ENCODE results near the gene HMGN4.

Gene HMGN4

DNA sequence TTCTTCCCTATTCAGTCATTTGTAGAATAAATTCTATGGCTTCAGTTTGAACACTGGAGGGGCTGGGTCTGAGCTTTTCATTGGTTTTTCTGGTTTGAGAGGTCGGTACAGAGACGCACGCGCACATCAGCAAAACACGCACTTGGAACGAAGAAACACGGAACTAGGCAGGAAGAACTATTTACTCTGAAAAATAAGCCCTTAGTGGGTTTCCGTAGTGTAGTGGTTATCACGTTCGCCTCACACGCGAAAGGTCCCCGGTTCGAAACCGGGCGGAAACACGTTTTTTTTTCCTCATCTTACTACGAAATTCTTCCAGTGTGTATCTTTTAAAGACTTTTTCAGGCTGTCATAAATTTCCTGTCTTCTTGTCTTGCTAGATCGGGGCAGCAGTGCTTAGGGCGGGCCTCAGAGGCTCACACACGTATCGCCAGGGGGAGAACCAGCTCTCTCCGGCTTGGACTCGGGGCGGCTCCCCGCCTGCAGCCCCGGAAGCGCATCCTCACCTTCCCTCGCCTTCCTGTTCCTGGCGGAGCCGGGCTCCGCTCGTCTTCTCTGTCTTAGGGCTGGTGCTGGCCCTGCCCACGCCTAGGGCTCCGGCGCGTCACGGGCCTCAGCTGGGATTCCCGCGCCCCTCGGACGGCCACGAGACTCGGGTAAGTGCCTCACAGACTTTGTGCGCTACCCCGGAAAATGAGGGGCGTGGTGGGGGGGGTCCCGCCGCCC, at the start of gene HMGN4:
Gene HMGN4 (plus strand): TSS at position 521 of the 726 bp plus-strand sequence. CDS start 6,841 bp downstream, outside the sequence.
- H3K9ac ChIP-seq (ENCODE audit: low read length), result peak within 1 kb of the TSS; percentile 97
- H3K4me1 ChIP-seq (ENCODE audit: insufficient read depth, low read length), result peaks cover 23% of the 10 kb centered on the region
- H3K4me3 ChIP-seq (ENCODE audit: low read depth in 1 of 2, low read length in 2 of 2), result peak within 1 kb of the TSS; percentile 76 to 82

GRCh38 chr6:26489996-26490964, 47.9 kb upstream of the HMGN4 start:
- H3K9ac ChIP-seq (ENCODE audit: low read length), result no peak overlapping the region
- H3K4me1 ChIP-seq (ENCODE audit: insufficient read depth, low read length), result no peaks in the 10 kb centered on the region
- H3K27me3 ChIP-seq (ENCODE audit: control insufficient read depth in 1 of 2, insufficient read depth in 2 of 2, low read length in 2 of 2), result no peaks in the 10 kb centered on the region
- H3K36me3 ChIP-seq (ENCODE audit: insufficient read depth, low read length), result no peaks in the 10 kb centered on the region
- H3K4me3 ChIP-seq (ENCODE audit: low read depth in 1 of 2, low read length in 2 of 2), result no peak overlapping the region
- no peak overlapping the region for H3K27ac ChIP-seq (ENCODE audit: low read depth, low read length)
- H3K9me3 ChIP-seq (ENCODE audit: low read length), result no peaks in the 10 kb centered on the region

More for the DNA sequence above, at the start of gene HMGN4:
- H3K27me3 ChIP-seq (ENCODE audit: control insufficient read depth in 1 of 2, insufficient read depth in 2 of 2, low read length in 2 of 2), result no peaks in the 10 kb centered on the region
- peaks cover 14% of the 10 kb centered on the region for H3K36me3 ChIP-seq (ENCODE audit: insufficient read depth, low read length)
- H3K9me3 ChIP-seq (ENCODE audit: low read length), result no peaks in the 10 kb centered on the region
- H3K27ac ChIP-seq (ENCODE audit: low read depth, low read length), result peak within 1 kb of the TSS; percentile 92

DNA sequence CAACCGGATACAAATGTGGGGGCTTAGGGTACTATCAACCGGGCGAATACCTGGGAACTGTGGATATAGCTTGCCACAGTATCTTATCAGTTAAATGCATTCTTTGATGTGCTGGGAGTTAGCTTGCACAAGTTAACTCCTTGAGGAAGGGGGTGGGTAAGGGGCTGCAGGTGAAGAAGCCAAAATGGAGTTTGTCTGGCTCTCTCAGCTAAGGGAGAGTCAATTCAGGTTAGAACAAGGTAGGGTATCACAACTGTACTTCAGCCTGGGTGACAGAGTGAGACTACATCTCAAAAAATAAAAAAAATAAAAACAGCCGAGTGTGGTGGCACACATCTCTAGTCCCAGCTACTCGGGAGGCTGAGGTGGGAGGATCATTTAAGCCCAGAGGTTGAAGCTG, 46.6 kb upstream of the HMGN4 start:
- Histone ChIP-seq H3K9me3 (ENCODE audit: low read length) (no peaks in the 10 kb centered on the region), H3K27ac (ENCODE audit: low read depth, low read length) (no peak overlapping the region), H3K4me3 (ENCODE audit: low read depth in 1 of 2, low read length in 2 of 2) (no peak overlapping the region), H3K27me3 (ENCODE audit: control insufficient read depth in 1 of 2, insufficient read depth in 2 of 2, low read length in 2 of 2) (no peaks in the 10 kb centered on the region), H3K9ac (ENCODE audit: low read length) (no peak overlapping the region), H3K4me1 (ENCODE audit: insufficient read depth, low read length) (no peaks in the 10 kb centered on the region), H3K36me3 (ENCODE audit: insufficient read depth, low read length) (no peaks in the 10 kb centered on the region)

DNA sequence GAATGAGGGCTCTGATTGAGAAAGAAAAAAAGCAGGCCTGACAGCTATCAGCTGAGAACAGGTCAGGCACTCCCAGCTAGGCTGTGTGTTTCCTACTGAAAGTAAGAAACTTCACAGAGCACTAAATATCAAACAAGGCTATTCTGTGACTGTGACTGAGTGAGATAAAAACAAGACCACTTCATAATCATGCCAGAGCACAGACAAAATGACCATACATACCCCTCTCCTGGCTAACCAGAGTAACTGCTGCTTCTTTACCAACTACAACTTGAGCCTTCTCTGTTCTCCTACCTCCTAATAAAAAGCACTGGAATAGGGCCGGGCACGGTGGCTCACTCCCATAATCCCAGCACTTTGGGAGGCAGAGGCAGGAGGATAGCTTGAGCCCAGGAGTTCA, 44.9 kb upstream of the HMGN4 start:
- Histone ChIP-seq H3K9me3 (ENCODE audit: low read length) (no peaks in the 10 kb centered on the region), H3K36me3 (ENCODE audit: insufficient read depth, low read length) (no peaks in the 10 kb centered on the region), H3K27me3 (ENCODE audit: control insufficient read depth in 1 of 2, insufficient read depth in 2 of 2, low read length in 2 of 2) (no peaks in the 10 kb centered on the region), H3K4me1 (ENCODE audit: insufficient read depth, low read length) (no peaks in the 10 kb centered on the region), H3K4me3 (ENCODE audit: low read depth in 1 of 2, low read length in 2 of 2) (no peak overlapping the region), H3K9ac (ENCODE audit: low read length) (no peak overlapping the region), H3K27ac (ENCODE audit: low read depth, low read length) (no peak overlapping the region)

- Histone ChIP-seq H3K9me3 (ENCODE audit: low read length) (no peaks in the 10 kb centered on the region), H3K9ac (ENCODE audit: low read length) (no peak overlapping the region), H3K36me3 (ENCODE audit: insufficient read depth, low read length) (no peaks in the 10 kb centered on the region), H3K4me3 (ENCODE audit: low read depth in 1 of 2, low read length in 2 of 2) (no peak overlapping the region), H3K27me3 (ENCODE audit: control insufficient read depth in 1 of 2, insufficient read depth in 2 of 2, low read length in 2 of 2) (no peaks in the 10 kb centered on the region), H3K27ac (ENCODE audit: low read depth, low read length) (no peak overlapping the region), H3K4me1 (ENCODE audit: insufficient read depth, low read length) (no peaks in the 10 kb centered on the region)
These were observed 44.0 kb upstream of the HMGN4 start for GRCh38 chr6:26494117-26494516.

- H3K27ac ChIP-seq (ENCODE audit: low read depth, low read length), result no peak overlapping the region
- H3K36me3 ChIP-seq (ENCODE audit: insufficient read depth, low read length), result no peaks in the 10 kb centered on the region
- no peaks in the 10 kb centered on the region for H3K27me3 ChIP-seq (ENCODE audit: control insufficient read depth in 1 of 2, insufficient read depth in 2 of 2, low read length in 2 of 2)
- no peak overlapping the region for H3K4me3 ChIP-seq (ENCODE audit: low read depth in 1 of 2, low read length in 2 of 2)
- H3K9me3 ChIP-seq (ENCODE audit: low read length), result no peaks in the 10 kb centered on the region
- H3K9ac ChIP-seq (ENCODE audit: low read length), result no peak overlapping the region
- H3K4me1 ChIP-seq (ENCODE audit: insufficient read depth, low read length), result no peaks in the 10 kb centered on the region
These were observed 42.9 kb upstream of the HMGN4 start for GRCh38 chr6:26495281-26495680.

GRCh38 chr6:26497610-26498009, 40.6 kb upstream of the HMGN4 start:
- H3K4me1 ChIP-seq (ENCODE audit: insufficient read depth, low read length), result peaks cover 11% of the 10 kb centered on the region
- H3K27me3 ChIP-seq (ENCODE audit: control insufficient read depth in 1 of 2, insufficient read depth in 2 of 2, low read length in 2 of 2), result peaks cover 16 to 17% of the 10 kb centered on the region in 2 donors
- H3K27ac ChIP-seq (ENCODE audit: low read depth, low read length), result no peak overlapping the region
- H3K36me3 ChIP-seq (ENCODE audit: insufficient read depth, low read length), result no peaks in the 10 kb centered on the region
- no peak overlapping the region for H3K9ac ChIP-seq (ENCODE audit: low read length)
- no peak overlapping the region for H3K4me3 ChIP-seq (ENCODE audit: low read depth in 1 of 2, low read length in 2 of 2)
- H3K9me3 ChIP-seq (ENCODE audit: low read length), result no peaks in the 10 kb centered on the region

- H3K4me3 ChIP-seq (ENCODE audit: low read depth in 1 of 2, low read length in 2 of 2), result no peak within 1 kb of the TSS
- H3K4me1 ChIP-seq (ENCODE audit: insufficient read depth, low read length), result peaks cover 11% of the 10 kb centered on the region
- no peaks in the 10 kb centered on the region for H3K36me3 ChIP-seq (ENCODE audit: insufficient read depth, low read length)
- H3K27ac ChIP-seq (ENCODE audit: low read depth, low read length), result no peak within 1 kb of the TSS
- H3K27me3 ChIP-seq (ENCODE audit: control insufficient read depth in 1 of 2, insufficient read depth in 2 of 2, low read length in 2 of 2), result peaks cover 17 to 24% of the 10 kb centered on the region in 2 donors
- H3K9ac ChIP-seq (ENCODE audit: low read length), result no peak within 1 kb of the TSS
- no peaks in the 10 kb centered on the region for H3K9me3 ChIP-seq (ENCODE audit: low read length)
These were observed 38.1 kb upstream of the HMGN4 start, which contains the start of gene BTN1A1 for GRCh38 chr6:26500102-26500501. TSS of gene BTN1A1 (plus strand) at chr6:26500303. CDS start at chr6:26501287, 984 bp downstream.

DNA sequence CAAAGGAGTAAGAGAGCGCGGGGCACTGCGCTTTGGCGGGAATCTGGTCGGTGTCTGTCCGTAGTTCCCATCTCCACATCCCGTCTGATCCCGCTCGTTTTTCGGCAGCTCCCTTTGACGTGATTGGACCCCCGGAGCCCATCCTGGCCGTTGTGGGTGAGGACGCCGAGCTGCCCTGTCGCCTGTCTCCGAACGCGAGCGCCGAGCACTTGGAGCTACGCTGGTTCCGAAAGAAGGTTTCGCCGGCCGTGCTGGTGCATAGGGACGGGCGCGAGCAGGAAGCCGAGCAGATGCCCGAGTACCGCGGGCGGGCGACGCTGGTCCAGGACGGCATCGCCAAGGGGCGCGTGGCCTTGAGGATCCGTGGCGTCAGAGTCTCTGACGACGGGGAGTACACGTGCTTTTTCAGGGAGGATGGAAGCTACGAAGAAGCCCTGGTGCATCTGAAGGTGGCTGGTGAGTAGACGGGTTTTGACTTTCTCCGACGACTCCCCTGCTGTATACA, 36.6 kb upstream of the HMGN4 start:
- H3K9ac ChIP-seq (ENCODE audit: low read length), result no peak overlapping the region
- H3K4me3 ChIP-seq (ENCODE audit: low read depth in 1 of 2, low read length in 2 of 2), result peak overlapping the region in 1 of 2 donors; percentile 45
- no peak overlapping the region for H3K27ac ChIP-seq (ENCODE audit: low read depth, low read length)
- no peaks in the 10 kb centered on the region for H3K36me3 ChIP-seq (ENCODE audit: insufficient read depth, low read length)
- peaks cover 17 to 24% of the 10 kb centered on the region in 2 donors for H3K27me3 ChIP-seq (ENCODE audit: control insufficient read depth in 1 of 2, insufficient read depth in 2 of 2, low read length in 2 of 2)
- peaks cover 11% of the 10 kb centered on the region for H3K4me1 ChIP-seq (ENCODE audit: insufficient read depth, low read length)
- no peaks in the 10 kb centered on the region for H3K9me3 ChIP-seq (ENCODE audit: low read length)

- H3K4me1 ChIP-seq (ENCODE audit: insufficient read depth, low read length), result peaks cover 11% of the 10 kb centered on the region
- no peaks in the 10 kb centered on the region for H3K9me3 ChIP-seq (ENCODE audit: low read length)
- peaks cover 17 to 24% of the 10 kb centered on the region in 2 donors for H3K27me3 ChIP-seq (ENCODE audit: control insufficient read depth in 1 of 2, insufficient read depth in 2 of 2, low read length in 2 of 2)
- no peaks in the 10 kb centered on the region for H3K36me3 ChIP-seq (ENCODE audit: insufficient read depth, low read length)
- H3K4me3 ChIP-seq (ENCODE audit: low read depth in 1 of 2, low read length in 2 of 2), result no peak overlapping the region
- H3K27ac ChIP-seq (ENCODE audit: low read depth, low read length), result no peak overlapping the region
- no peak overlapping the region for H3K9ac ChIP-seq (ENCODE audit: low read length)
These were observed 36.0 kb upstream of the HMGN4 start for GRCh38 chr6:26502165-26502564.

- H3K9me3 ChIP-seq (ENCODE audit: low read length), result no peaks in the 10 kb centered on the region
- H3K36me3 ChIP-seq (ENCODE audit: insufficient read depth, low read length), result no peaks in the 10 kb centered on the region
- peaks cover 17 to 24% of the 10 kb centered on the region in 2 donors for H3K27me3 ChIP-seq (ENCODE audit: control insufficient read depth in 1 of 2, insufficient read depth in 2 of 2, low read length in 2 of 2)
- H3K9ac ChIP-seq (ENCODE audit: low read length), result no peak overlapping the region
- no peak overlapping the region for H3K27ac ChIP-seq (ENCODE audit: low read depth, low read length)
- H3K4me3 ChIP-seq (ENCODE audit: low read depth in 1 of 2, low read length in 2 of 2), result no peak overlapping the region
- peaks cover 11% of the 10 kb centered on the region for H3K4me1 ChIP-seq (ENCODE audit: insufficient read depth, low read length)
These were observed 35.5 kb upstream of the HMGN4 start for GRCh38 chr6:26502626-26503025.
